Measurements from ENCODE around the gene CALCOCO2. TPM values are rescaled to one million over a fixed set of nuclear protein-coding genes. Genes with fewer than 3 reads are reported as not detected.
"Not testable (repeated sequence)": the region's sequence is repeated elsewhere in the genome, so short reads cannot be mapped to it uniquely, and the experiment has no call there.

CALCOCO2 gene
- total RNA-seq, 2 donors from 2014 or later = 146 to 181 TPM

DNA sequence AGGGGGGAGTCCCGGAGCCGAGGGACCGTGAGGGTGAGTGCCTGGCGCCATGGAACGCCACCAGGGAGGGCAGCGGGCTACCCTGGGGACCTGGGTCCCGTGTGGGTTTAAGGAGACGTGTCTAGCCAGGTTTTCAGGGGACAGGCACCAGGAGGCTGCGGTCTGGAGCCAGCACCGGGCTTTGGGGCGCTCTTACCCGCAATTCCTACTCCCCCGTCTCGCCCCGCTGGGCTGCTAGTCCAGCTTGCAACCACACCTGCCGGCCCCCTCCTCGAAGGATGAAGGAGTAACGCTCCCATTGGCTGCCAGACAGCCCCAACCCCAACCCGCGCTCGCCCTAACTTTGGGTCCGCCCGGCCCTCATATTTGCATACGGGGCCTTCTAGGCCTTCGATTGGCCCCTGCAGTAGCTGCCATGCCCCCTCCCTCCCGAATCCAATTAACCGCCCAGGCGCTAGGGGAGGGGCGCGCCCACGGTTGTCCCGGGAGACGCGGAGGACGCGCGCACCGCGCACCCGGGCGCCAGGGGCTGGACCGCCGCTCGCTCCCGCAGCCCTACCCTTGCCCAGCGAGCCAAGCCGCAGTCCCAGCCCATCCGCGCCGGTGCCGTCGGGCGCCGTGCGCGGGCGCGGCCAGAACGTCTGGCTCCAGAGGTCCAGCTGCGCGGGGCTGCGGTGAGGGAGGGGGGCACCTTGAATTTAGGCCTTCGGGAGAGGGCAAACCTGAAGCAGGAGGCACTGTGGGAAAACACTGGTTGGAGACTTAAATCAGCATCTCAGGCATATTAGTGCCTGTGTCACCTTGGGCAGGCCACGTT lies 13.9 kb upstream of the CALCOCO2 start, which contains the start of gene TTLL6:
Gene TTLL6, minus strand, starts transcription at position 456 of the 817 bp plus-strand sequence. Its CDS starts 157 bp downstream, at position 299.
- intact Hi-C loops (cut with DNase I) = loop anchor here (5.0 kb wide), 1 partner anchor 60 kb away; no protein-coding TSS in a partner anchor
- peak; percentile 92 for DNase-seq (ENCODE audit: low spot score)

GRCh38 chr17:48818361-48818841 lies 12.4 kb upstream of the CALCOCO2 start:
- DNase-seq (ENCODE audit: low spot score) = no peak
- intact Hi-C loops (cut with DNase I) = loop anchor here (5.0 kb wide), 1 partner anchor 59 kb away; no protein-coding TSS in a partner anchor

DNA sequence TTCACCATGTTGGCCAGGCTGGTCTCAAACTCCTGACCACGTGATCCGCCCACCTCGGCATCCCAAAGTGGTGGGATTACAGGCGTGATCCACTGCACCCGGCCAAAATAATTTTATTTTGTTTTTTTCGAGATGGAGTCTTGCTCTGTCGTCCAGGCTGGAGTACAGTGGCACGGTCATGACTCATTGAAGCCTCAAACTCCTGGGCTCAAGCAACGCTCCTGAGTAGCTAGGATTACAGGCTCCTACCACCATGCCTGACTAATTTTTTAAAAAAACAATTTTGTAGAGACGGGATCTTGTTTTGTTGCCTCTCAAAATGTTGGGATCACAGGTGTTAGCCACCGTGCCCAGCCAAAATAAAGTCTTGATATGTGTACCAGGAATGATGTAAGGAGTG lies 11.4 kb upstream of the CALCOCO2 start:
- intact Hi-C loops (cut with DNase I) = loop anchor here (5.0 kb wide), 1 partner anchor 58 kb away; no protein-coding TSS in a partner anchor
- no peak for DNase-seq (ENCODE audit: low spot score)

DNA sequence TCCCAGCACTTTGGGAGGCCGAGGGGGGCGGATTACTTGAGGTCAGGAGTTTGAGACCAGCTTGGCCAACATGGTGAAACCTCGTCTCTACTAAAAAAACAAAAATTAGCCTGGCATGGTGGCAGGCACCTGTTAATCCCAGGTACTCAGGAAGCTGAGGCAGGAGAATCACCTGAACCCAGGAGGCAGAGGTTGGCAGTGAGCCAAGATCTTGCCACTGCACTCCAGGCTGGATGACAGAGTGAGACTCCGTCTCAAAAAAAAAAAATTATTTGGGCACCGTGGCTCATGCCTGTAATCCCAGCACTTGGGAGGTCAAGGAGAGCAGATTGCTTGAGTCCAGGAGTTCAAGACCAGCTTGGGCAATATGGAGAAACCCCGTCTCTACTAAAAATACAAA lies 9.9 kb upstream of the CALCOCO2 start:
- intact Hi-C loops (cut with DNase I); DNase-seq (ENCODE audit: low spot score): not testable (repeated sequence)

- intact Hi-C loops (cut with DNase I) = no loop called here
- DNase-seq (ENCODE audit: low spot score) = no peak
These were observed 5.1 kb upstream of the CALCOCO2 start for GRCh38 chr17:48825446-48826381.

- intact Hi-C loops (cut with DNase I) = no loop called here
- DNase-seq (ENCODE audit: low spot score) = no peak
These were observed 681 bp downstream of the CALCOCO2 start for GRCh38 chr17:48831549-48831883.

DNA sequence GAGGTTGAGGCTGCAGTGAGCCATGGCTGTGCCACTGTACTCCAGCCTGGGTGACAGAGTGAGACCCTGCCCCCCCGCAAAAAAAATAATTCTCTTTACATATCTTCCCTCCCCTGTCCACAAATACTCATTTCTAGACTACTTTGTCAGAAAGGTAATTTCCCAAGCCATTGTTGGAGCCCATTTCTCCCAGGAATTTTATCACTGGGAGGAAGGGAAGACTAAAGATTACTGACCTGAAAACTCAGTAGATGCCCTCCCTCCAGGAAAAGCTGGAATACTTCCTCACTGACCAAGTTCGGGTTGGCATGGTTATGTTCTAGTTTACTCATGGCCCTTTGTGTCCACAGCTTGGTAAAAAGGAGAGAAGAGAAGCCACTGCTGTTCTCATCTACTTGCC lies 4.1 kb downstream of the CALCOCO2 start:
- DNase-seq (ENCODE audit: low spot score) = no peak
- intact Hi-C loops (cut with DNase I) = no loop called here

GRCh38 chr17:48835971-48836370 lies 5.1 kb downstream of the CALCOCO2 start:
- no peak for DNase-seq (ENCODE audit: low spot score)
- intact Hi-C loops (cut with DNase I) = no loop called here

DNA sequence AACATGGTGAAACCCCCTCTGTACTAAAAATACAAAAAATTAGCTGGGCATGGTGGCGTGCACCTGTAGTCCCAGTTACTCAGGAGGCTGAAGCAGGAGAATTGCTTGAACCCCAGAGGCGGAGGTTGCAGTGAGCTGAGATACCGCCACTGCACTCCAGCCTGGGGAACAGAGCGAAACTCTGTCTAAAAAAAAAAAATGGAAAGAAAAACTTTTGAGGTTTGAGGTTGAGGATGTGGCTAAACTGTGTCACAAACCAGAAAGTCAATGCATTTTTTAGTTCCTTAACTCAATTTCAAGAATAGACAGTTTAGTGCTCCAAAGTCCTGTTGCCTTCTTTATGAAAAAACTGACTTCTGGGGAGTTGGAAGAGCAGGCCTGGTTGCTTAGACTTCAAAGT lies 6.6 kb downstream of the CALCOCO2 start:
- intact Hi-C loops (cut with DNase I); DNase-seq (ENCODE audit: low spot score): not testable (repeated sequence)

- intact Hi-C loops (cut with DNase I) = no loop called here
- no peak for DNase-seq (ENCODE audit: low spot score)
These were observed 9.6 kb downstream of the CALCOCO2 start for GRCh38 chr17:48840441-48840840.

- intact Hi-C loops (cut with DNase I) = no loop called here
- no peak for DNase-seq (ENCODE audit: low spot score)
These were observed 10.6 kb downstream of the CALCOCO2 start for GRCh38 chr17:48841395-48841831.

DNA sequence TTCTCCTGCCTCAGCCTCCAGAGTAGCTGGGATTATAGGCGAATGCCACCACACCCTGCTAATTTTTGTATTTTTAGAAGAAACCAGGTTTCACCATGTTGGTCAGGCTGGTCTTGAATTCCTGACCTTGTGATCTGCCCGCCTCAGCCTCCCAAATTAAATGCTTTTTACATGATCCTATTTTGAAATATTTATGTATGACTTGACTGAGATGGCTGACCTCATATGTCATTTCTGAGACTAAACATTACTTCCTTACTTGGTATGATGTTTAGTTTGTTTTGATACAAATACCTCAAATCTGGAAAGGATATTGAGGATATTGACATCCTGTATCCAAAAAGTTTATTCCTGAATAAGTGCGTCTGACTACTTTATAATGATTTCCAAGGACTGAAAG lies 11.9 kb downstream of the CALCOCO2 start:
- intact Hi-C loops (cut with DNase I) = no loop called here
- no peak for DNase-seq (ENCODE audit: low spot score)

GRCh38 chr17:48843187-48843900 lies 12.5 kb downstream of the CALCOCO2 start:
- no peak for DNase-seq (ENCODE audit: low spot score)
- intact Hi-C loops (cut with DNase I) = no loop called here

DNA sequence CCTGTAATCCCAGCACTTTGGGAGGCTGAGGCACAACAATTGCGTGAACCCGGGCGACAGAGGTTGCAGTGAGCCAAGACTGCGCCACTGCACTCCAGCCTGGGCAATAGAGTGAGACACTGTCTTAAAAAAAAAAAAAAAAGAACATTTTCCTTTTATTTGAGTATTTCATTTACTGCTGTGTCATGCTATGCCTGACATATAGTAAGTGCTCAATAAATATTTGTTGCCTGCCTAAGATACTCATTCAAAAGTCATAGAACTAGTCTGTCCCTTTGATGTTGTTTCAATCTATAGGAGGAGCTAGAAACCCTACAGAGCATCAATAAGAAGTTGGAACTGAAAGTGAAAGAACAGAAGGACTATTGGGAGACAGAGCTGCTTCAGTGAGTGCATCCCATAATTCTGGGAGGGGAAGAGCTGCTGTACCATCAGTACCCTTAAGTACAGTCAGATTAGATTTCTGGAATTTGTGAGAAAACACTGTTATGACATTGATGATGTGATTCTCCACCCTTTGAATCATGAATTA lies 20.0 kb downstream of the CALCOCO2 start:
- intact Hi-C loops (cut with DNase I) = no loop called here
- DNase-seq (ENCODE audit: low spot score) = no peak

GRCh38 chr17:48854774-48855476 lies 24.1 kb downstream of the CALCOCO2 start:
- no peak for DNase-seq (ENCODE audit: low spot score)
- intact Hi-C loops (cut with DNase I) = no loop called here

- intact Hi-C loops (cut with DNase I) = no loop called here
- no peak for DNase-seq (ENCODE audit: low spot score)
These were observed 25.4 kb downstream of the CALCOCO2 start for GRCh38 chr17:48856122-48856821.

GRCh38 chr17:48860034-48860433 lies 29.2 kb downstream of the CALCOCO2 start:
- intact Hi-C loops (cut with DNase I) = no loop called here
- no peak for DNase-seq (ENCODE audit: low spot score)

- intact Hi-C loops (cut with DNase I) = no loop called here
- no peak for DNase-seq (ENCODE audit: low spot score)
These were observed 29.6 kb downstream of the CALCOCO2 start for GRCh38 chr17:48860456-48860855.
